GM18909 (cell line): ENCODE measurements around the gene BCO1.
A peak's percentile ranks its signal among the peaks of the same experiment; 100 is the strongest.

ENCODE experiments used
- ATAC-seq: cut with Tn5 transposase; IDR thresholded peaks from one replicate; pipeline ENCODE4 v1.9.1; 2021; ENCODE audit warnings: mild to moderate bottlenecking; ENCODE audit not compliant: unreplicated experiment, poor library complexity

Gene BCO1

GRCh38 chr16:81314603-81315270, 76.2 kb downstream of the BCO1 start, which contains the start of gene GAN:
GAN (plus strand) TSS chr16:81314962; CDS start chr16:81315114, 152 bp downstream.
- peak; percentile 94 for ATAC-seq

- peak; percentile 35 for ATAC-seq
Measured at GRCh38 chr16:81315271-81316175, 77.0 kb downstream of the BCO1 start.

GRCh38 chr16:81316176-81316496, 77.6 kb downstream of the BCO1 start:
- no peak for ATAC-seq

GRCh38 chr16:81318711-81319110, 80.2 kb downstream of the BCO1 start:
- no peak for ATAC-seq

- ATAC-seq: no peak
Measured at GRCh38 chr16:81319221-81319912, 80.9 kb downstream of the BCO1 start.

GRCh38 chr16:81321039-81321438, 82.5 kb downstream of the BCO1 start:
- ATAC-seq: no peak

GRCh38 chr16:81321536-81321935, 83.0 kb downstream of the BCO1 start:
- ATAC-seq: no peak

- no peak for ATAC-seq
Measured at GRCh38 chr16:81324808-81325207, 86.3 kb downstream of the BCO1 start.

- ATAC-seq: no peak
Measured at GRCh38 chr16:81327011-81327410, 88.5 kb downstream of the BCO1 start.

GRCh38 chr16:81327447-81328196, 89.1 kb downstream of the BCO1 start:
- no peak for ATAC-seq

- ATAC-seq: no peak
Measured at GRCh38 chr16:81329947-81330346, 91.5 kb downstream of the BCO1 start.

GRCh38 chr16:81333356-81333755, 94.9 kb downstream of the BCO1 start:
- no peak for ATAC-seq

GRCh38 chr16:81335669-81336068, 97.2 kb downstream of the BCO1 start:
- ATAC-seq: no peak

GRCh38 chr16:81337097-81337496, 98.6 kb downstream of the BCO1 start:
- no peak for ATAC-seq
